T1000 (cell line): ENCODE measurements around the gene OR2G6.
"Not testable (repeated sequence)": the region's sequence is repeated elsewhere in the genome, so short reads cannot be mapped to it uniquely, and the experiment has no call there.

Source experiments
- DNase-seq: peaks from one replicate; lab custom pipeline; 2025; ENCODE audit warnings: mixed read lengths; lab: John Stamatoyannopoulos, UW

Gene OR2G6

GRCh38 chr1:248507773-248508172 lies at the start of gene OR2G6:
Gene OR2G6 (plus strand): TSS chr1:248508073. CDS start chr1:248521647, 13,574 bp downstream.
- not testable (repeated sequence) for DNase-seq

GRCh38 chr1:248459117-248459516 lies 48.8 kb upstream of the OR2G6 start:
- not testable (repeated sequence) for DNase-seq

DNA sequence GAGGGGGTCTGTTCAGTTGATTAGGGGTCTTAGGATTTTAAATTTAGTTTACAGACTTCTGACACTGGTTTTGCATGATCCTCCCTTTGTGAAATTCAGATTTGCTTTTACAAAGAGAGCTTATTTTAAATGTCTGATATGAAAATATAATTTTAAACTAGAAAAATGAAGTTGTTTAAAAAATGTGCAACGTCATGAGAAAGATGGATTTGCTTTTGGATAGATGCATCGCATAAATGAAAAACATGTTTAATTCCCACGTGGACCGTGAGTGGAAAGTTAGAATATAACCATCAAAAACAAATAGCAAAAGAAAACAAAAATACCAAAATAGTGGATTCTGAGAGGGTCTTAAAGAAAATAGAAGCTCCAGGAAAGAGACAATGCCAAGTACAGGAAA lies 36.7 kb upstream of the OR2G6 start:
- DNase-seq: no peak

DNA sequence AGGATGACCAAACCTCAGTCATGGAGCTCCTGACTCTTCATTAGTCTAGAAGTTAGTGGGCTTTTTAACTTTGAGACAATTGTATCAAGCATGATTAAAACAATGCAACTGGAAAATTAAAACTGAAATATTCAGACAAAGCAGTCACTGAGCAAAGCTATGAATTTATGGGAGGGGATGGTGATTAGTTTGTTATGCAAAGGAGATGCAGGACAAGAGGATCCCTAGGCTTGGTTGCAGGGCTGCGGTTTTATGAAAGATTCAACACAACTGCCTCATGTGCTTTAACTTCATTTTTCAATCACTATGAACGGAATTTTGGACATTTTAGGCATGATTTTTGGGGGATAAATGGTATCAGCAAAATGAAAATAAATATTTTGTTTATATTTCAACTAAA lies 35.8 kb upstream of the OR2G6 start:
- not testable (repeated sequence) for DNase-seq

- DNase-seq: not testable (repeated sequence)
Observed at GRCh38 chr1:248473051-248473450, 34.8 kb upstream of the OR2G6 start, which contains the start of gene OR2T3. Gene OR2T3 (plus strand): TSS chr1:248473351. CDS start chr1:248473351, 0 bp downstream.

DNA sequence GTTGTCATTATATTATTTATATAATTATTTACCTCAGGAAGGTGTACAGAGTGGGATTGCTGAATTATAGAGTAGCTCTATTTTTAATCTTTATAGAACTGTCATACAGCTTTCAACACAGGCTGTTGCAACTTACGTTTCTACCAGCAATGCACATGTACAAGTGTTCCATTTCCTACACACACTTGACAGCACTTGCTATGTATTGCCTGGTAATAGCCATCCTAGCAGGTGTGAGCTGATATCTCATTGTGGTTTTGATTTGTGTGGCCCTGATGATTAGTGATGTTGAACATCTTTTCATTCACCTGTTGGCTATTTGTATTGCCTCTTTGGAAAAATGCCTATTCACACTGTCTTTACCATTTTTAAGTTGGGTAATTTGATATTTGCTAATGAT lies 32.2 kb upstream of the OR2G6 start:
- not testable (repeated sequence) for DNase-seq

- not testable (repeated sequence) for DNase-seq
Observed at GRCh38 chr1:248481686-248482579, 25.9 kb upstream of the OR2G6 start.

DNA sequence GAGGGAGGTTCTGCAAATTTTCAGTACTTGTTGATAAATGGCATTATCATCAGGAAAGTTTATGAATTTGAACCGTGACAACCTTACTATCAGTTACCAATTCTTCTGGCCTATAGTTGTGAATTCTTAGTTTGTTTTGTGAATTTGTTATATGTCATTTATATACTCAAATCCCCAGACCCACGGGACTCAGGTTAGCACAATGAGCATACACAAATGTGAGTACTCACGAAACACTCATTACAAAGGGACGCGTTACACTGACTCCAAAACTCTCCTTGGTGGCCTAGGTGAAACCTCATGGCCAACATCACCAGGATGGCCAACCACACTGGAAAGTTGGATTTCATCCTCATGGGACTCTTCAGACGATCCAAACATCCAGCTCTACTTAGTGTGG lies 19.6 kb upstream of the OR2G6 start, which contains the start of gene OR2T5:
OR2T5 (plus strand) TSS at position 301 of the 400 bp plus-strand sequence; CDS start at position 301, 0 bp downstream.
- DNase-seq: not testable (repeated sequence)

DNA sequence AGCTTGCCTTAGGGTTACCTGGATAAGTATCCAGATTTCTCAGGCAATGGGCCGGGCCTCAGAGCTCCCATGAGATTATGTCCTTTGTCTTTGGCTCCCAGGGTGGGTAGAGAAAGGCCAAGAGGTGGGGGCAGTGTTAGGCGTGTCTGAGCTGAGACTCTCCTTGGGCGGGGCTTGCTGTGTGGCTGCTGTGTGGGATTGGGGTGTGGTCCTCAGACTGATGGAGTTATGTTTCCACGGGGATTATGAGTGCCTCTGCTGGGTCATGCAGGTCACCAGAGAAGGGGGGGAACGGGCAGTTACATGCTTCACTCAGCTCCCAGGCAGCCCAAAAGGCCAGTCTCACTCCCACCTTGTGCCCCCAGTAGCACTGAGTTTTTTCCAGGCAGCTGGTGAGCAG lies 11.2 kb upstream of the OR2G6 start:
- DNase-seq: not testable (repeated sequence)

DNA sequence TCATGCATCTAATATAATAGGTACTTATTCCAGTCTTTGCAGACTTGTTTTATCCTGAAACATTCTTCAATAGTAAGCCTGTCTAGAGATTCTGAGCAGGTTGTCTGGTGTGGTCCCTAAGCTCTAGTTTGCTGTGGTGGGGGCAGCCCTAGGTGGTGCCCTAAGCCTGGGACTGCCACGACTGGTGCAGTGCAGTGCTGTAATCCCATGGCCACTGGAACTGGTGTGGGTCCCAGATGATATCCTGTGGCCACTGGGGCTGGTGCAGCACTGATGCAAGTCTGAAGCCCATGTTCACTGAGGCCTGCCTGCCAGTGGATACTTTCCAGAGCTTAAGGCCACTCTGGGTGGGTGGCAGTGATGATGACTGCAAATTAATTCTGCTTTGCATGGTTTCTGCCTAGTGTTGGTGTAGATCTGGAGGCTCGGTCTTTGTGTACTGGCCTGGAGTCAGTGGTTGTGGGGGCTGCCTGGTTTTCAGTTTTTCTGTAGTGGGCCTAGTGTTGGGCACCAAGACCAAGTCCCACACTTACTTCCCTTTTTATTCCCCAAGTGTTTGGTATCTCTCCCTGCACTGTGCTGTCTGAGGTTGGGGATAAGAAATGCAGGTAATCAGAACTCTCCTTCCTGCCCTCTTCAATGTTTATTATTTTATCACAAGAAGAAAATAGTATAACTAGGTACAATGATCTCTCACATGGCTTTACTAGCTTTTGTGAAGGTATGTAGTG lies 7.4 kb upstream of the OR2G6 start:
- DNase-seq: not testable (repeated sequence)

- not testable (repeated sequence) for DNase-seq
Observed at GRCh38 chr1:248510217-248510616, 2.3 kb downstream of the OR2G6 start.

GRCh38 chr1:248521856-248522255 lies 14.0 kb downstream of the OR2G6 start:
- no peak for DNase-seq

GRCh38 chr1:248537449-248537848 lies 29.6 kb downstream of the OR2G6 start:
- not testable (repeated sequence) for DNase-seq

- not testable (repeated sequence) for DNase-seq
Observed at GRCh38 chr1:248547383-248547782, 39.5 kb downstream of the OR2G6 start.

- DNase-seq: not testable (repeated sequence)
Observed at GRCh38 chr1:248551027-248551426, 43.2 kb downstream of the OR2G6 start.

DNA sequence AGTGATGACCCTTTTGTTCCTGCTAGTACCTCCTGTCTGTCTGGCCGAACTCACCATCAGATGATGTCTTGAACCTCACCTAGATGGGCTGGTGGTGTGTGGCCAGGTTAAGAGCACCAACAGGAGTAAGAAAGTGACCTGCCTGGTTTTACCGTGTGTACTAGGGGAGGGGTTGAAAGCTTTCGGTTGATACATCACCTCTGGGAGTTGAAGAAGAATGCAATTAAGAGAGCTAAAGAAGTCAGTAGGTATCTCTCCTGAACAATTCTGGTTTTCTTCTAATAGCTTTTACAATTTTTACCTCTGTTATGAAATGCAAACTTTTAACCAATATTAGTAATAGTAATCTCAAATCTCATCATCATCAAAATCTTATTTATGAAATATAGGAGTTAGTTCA lies 54.8 kb downstream of the OR2G6 start, which contains the start of gene OR2T29:
OR2T29 (minus strand) TSS at position 101 of the 400 bp plus-strand sequence. CDS start 3,281 bp downstream, outside the sequence.
- not testable (repeated sequence) for DNase-seq

DNA sequence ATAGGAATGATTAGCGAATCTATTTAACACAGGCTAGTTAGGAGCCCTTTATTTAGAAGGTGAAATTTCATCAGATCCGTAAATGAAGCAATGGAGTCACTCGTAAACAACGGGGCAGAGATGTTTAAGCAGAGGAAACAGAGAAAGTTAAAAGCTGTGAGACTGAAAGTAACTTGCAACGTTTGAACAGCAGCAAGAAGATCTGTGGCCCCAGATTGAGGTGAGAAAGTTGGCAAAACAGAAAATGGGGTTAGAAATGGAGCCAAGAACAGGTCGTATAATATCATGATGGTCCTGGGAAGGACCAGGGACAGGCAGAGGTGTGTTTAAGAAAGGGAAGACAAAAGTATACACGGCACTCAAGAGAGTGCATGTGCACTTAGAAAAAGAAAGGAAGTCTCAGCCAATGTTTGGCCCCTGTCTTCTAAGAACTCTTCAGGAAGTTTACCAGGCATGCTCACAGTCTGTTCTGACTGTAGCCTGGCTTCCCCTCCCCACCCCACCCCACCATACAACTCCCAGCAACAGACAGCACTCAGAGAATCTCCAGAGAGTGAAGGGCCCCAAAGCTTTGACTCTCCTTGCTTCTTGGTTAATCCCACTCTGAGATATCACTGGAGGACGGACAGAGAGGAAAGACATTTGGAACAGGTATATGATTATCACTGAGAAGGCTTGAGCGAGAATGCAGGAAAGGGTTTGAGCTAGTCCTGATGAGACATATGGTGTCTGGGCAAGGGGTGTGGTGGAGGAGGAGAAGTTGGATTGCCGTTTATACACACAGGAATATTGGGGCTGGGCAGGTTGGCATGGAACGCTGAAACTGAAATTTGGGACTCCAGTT lies 57.9 kb downstream of the OR2G6 start:
- DNase-seq: not testable (repeated sequence)

DNA sequence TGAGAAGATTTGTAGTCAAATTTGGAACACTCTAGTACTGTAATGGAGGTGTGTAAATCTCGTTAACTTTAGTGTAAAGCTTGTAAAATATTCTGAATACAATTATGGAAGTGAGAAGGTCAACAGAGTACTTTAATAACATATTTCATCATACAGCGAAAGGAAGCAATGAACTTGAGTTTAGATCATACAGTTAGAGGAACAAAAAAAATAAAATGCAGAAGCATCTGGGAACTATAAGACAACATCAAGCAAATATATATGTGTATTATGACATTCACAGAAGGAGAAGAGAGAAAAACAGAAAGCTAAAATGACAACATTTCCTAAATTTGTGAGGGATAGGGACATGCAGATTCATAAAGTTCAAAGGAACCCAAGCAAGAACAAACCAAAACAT lies 61.2 kb downstream of the OR2G6 start:
- not testable (repeated sequence) for DNase-seq

GRCh38 chr1:248570811-248571210 lies 62.9 kb downstream of the OR2G6 start:
- DNase-seq: not testable (repeated sequence)

DNA sequence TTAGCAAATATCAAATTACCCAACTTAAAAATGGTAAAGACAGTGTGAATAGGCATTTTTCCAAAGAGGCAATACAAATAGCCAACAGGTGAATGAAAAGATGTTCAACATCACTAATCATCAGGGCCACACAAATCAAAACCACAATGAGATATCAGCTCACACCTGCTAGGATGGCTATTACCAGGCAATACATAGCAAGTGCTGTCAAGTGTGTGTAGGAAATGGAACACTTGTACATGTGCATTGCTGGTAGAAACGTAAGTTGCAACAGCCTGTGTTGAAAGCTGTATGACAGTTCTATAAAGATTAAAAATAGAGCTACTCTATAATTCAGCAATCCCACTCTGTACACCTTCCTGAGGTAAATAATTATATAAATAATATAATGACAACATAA lies 64.2 kb downstream of the OR2G6 start:
- not testable (repeated sequence) for DNase-seq

DNA sequence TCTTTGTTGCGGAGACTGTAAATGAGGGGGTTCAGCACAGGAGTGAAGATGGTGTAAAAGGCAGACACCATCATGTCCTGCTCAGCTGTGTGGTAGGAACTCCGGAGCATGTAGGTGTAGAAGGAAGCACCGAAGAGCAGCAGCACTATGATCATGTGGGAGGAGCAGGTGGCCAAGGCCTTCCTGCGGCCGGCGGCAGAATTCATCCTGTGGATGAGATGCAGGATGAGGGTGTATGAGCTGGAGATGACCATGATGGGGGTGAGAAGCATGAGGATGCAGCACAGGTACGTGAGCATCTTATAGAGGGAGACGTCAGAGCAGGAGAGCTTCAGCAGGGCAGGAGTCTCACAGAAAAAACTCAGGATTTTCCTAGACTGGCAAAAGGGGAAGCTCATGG lies 66.0 kb downstream of the OR2G6 start:
- not testable (repeated sequence) for DNase-seq
